ENCODE results near the gene CADM1.

Gene CADM1

GRCh38 chr11:115126092-115126491, 378.1 kb downstream of the CADM1 start:
- H3K27me3 ChIP-seq, result no peaks in the 10 kb centered on the region
- TF ChIP-seq CTCF (IDR thresholded peaks at IDR 0.05), result no peak
- no peaks in the 10 kb centered on the region for H3K4me1 ChIP-seq (ENCODE audit: control insufficient read depth in 1 of 2, insufficient read depth in 1 of 2, low read depth in 1 of 2, low read length in 1 of 2)
- no peak overlapping the region for H3K27ac ChIP-seq
- no peaks in the 10 kb centered on the region for H3K36me3 ChIP-seq
- H3K4me3 ChIP-seq (ENCODE audit: low read depth in 1 of 2, low read length in 1 of 2), result no peak overlapping the region
- no peaks in the 10 kb centered on the region for H3K9me3 ChIP-seq

DNA sequence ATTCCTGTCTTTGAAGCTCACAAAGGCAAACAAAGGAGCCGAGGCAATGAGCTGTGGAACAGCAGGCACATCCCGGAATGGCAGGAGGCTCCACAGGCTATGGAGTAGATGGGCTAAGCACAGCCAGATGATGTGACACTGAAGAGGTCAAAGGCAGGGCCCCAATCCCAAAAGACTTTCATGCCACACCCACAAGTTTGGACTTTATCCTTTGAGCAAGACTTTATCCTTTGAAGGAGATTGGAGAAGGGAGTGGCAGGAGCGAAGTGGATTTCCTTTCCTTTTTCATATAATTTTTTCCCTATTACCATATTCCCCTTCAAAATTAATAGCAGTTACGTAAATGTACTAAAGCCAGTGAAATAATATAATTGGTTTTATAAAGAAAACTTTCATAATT, 379.4 kb downstream of the CADM1 start:
- Histone ChIP-seq H3K4me3 (ENCODE audit: low read depth in 1 of 2, low read length in 1 of 2) (no peak overlapping the region), H3K27me3 (no peaks in the 10 kb centered on the region), H3K4me1 (ENCODE audit: control insufficient read depth in 1 of 2, insufficient read depth in 1 of 2, low read depth in 1 of 2, low read length in 1 of 2) (no peaks in the 10 kb centered on the region)

DNA sequence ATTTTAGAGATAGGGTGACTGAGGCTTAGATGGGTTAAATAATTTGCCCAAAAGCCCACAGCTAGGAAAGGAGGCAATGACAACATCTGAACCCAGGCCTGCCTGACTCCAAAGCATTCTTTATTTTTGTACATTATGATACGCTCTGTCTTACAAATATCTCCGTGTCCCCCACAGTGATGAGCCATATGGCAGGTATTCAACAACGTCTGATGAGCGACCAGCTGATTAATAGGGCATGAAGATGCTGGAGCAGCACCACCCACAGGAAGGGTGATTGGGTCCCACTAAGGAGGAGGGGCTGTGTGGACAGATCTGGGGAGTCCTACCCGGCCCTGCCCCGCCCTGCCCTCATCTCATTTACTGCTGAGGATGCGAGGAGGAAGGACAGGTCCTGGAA, 380.6 kb downstream of the CADM1 start:
- no peak overlapping the region for H3K4me3 ChIP-seq (ENCODE audit: low read depth in 1 of 2, low read length in 1 of 2)
- H3K27ac ChIP-seq, result no peak overlapping the region
- no peaks in the 10 kb centered on the region for H3K9me3 ChIP-seq
- H3K4me1 ChIP-seq (ENCODE audit: control insufficient read depth in 1 of 2, insufficient read depth in 1 of 2, low read depth in 1 of 2, low read length in 1 of 2), result no peaks in the 10 kb centered on the region
- TF ChIP-seq CTCF (IDR thresholded peaks at IDR 0.05), result no peak
- no peaks in the 10 kb centered on the region for H3K27me3 ChIP-seq
- no peaks in the 10 kb centered on the region for H3K36me3 ChIP-seq

More for the DNA sequence above, 379.4 kb downstream of the CADM1 start:
- no peak for TF ChIP-seq CTCF (IDR thresholded peaks at IDR 0.05)
- no peak overlapping the region for H3K27ac ChIP-seq
- no peaks in the 10 kb centered on the region for H3K36me3 ChIP-seq
- H3K9me3 ChIP-seq, result no peaks in the 10 kb centered on the region

GRCh38 chr11:115122274-115122673, 381.9 kb downstream of the CADM1 start:
- Histone ChIP-seq H3K4me1 (ENCODE audit: control insufficient read depth in 1 of 2, insufficient read depth in 1 of 2, low read depth in 1 of 2, low read length in 1 of 2) (no peaks in the 10 kb centered on the region), H3K4me3 (ENCODE audit: low read depth in 1 of 2, low read length in 1 of 2) (no peak overlapping the region), H3K9me3 (no peaks in the 10 kb centered on the region), H3K27me3 (no peaks in the 10 kb centered on the region), H3K27ac (no peak overlapping the region), H3K36me3 (no peaks in the 10 kb centered on the region)
- TF ChIP-seq CTCF (IDR thresholded peaks at IDR 0.05), result no peak
